ENCODE measurements around the gene FRS2. TPM values are rescaled to one million over a fixed set of nuclear protein-coding genes. Genes with fewer than 3 reads are reported as not detected.

Gene FRS2
- total and polyA plus RNA-seq, 9 of the 15 experiments (the other 6 are each of a cell fraction or from before 2014, with no cell fraction given) = 1.0 to 9.1 (median 6.0) TPM

- no peak for TF ChIP-seq ZNF644 (tag; IDR thresholded peaks at IDR 0.05; ENCODE audit: low read depth)
- TF ChIP-seq RFX7 (CRISPR knock-in tag; IDR thresholded peaks at IDR 0.05) = no peak
- TF ChIP-seq E2F5 (CRISPR knock-in tag; IDR thresholded peaks at IDR 0.05) = no peak
- TF ChIP-seq NUFIP1 (IDR thresholded peaks at IDR 0.05; ENCODE audit: partially characterized antibody) = no peak
- no peak for TF ChIP-seq ZNF280B (CRISPR knock-in tag; IDR thresholded peaks at IDR 0.05)
- no peak for TF ChIP-seq HSF4 (CRISPR knock-in tag; IDR thresholded peaks at IDR 0.05; ENCODE audit: borderline replicate concordance)
- no peak for TF ChIP-seq NCOA2 (IDR thresholded peaks at IDR 0.05; ENCODE audit: partially characterized antibody in 2 of 2)
- TF ChIP-seq E2F6 (IDR thresholded peaks at IDR 0.05; ENCODE audit: borderline replicate concordance in 1 of 2, extremely low read depth in 1 of 2, insufficient read depth in 1 of 2, insufficient read length in 1 of 2, low read depth in 1 of 2, low read length in 1 of 2, poor library complexity in 1 of 2, severe bottlenecking in 1 of 2) = no peak
- TF ChIP-seq RCOR1 (IDR thresholded peaks at IDR 0.05; ENCODE audit: borderline replicate concordance in 1 of 2, low read depth in 2 of 2, low read length in 2 of 2) = no peak
- no peak for TF ChIP-seq DACH1 (IDR thresholded peaks at IDR 0.05; ENCODE audit: partially characterized antibody)
- TF ChIP-seq ZNF780A (CRISPR knock-in tag; IDR thresholded peaks at IDR 0.05) = no peak
- no peak for TF ChIP-seq TAF7 (tag; IDR thresholded peaks at IDR 0.05)
- Histone ChIP-seq H3K9ac (ENCODE audit: insufficient read depth in 1 of 2, low read depth in 2 of 2, low read length in 2 of 2) (no peak overlapping the region), H3K79me2 (ENCODE audit: control insufficient read depth, insufficient read depth, low read length) (no peaks in the 10 kb centered on the region), H2AFZ (ENCODE audit: low read depth, low read length) (no peak overlapping the region), H3K9me3 (replicated peaks; ENCODE audit: control insufficient read depth, insufficient read depth, low read depth, low read length) (no peaks in the 10 kb centered on the region; the same call in 1 of the 2 replicates), H3K27ac (ENCODE audit: extremely low read depth, low read depth, low read length) (no peak overlapping the region), H3K4me1 (replicated peaks in 1 of 2; ENCODE audit: control insufficient read depth in 2 of 2, insufficient read depth in 2 of 2, low read length in 2 of 2) (no peaks in the 10 kb centered on the region), H3K4me2 (ENCODE audit: insufficient read depth, low read length) (no peak overlapping the region), H4K20me1 (replicated peaks; ENCODE audit: control insufficient read depth, insufficient read depth, low read length) (no peaks in the 10 kb centered on the region), H3K27me3 (ENCODE audit: control insufficient read depth in 2 of 2, insufficient read depth in 2 of 2, low read length in 2 of 2) (no peaks in the 10 kb centered on the region), H3K9me1 (ENCODE audit: control insufficient read depth, insufficient read depth, low read length) (no peaks in the 10 kb centered on the region), H3K36me3 (ENCODE audit: control insufficient read depth, insufficient read depth, low read length) (no peaks in the 10 kb centered on the region), H3K4me3 (no peak overlapping the region)
- DNase-seq (ENCODE audit: extremely low read depth in 1 of 4, low spot score in 3 of 4) = no peak
- in situ Hi-C loops (cut with MboI) (no loop called here), intact Hi-C loops (cut with micrococcal nuclease) (no loop called here)
- FAIRE-seq = no peak
- CTCF ChIA-PET (ENCODE audit: low intra/inter-chr PET ratio) = no interaction called here
- WGBS (ENCODE audit: insufficient coverage, low coverage, missing lambda C conversion rate) = 80% methylated on average over 1 of the region's 1 CpG
- no TSS peak for BruUV-seq (replicated peaks)
- POLR2A ChIA-PET = no interaction called here
- no peak for ATAC-seq
Observed at GRCh38 chr12:69545081-69545480, 74.9 kb downstream of the FRS2 start.

Data from K562 (cell line).